H1 (cell line): ENCODE measurements around the gene MYOC. TPM values are rescaled to one million over a fixed set of nuclear protein-coding genes. Genes with fewer than 3 reads are reported as not detected.

Experiments
- CTCF ChIA-PET: fragments of 300-600 bp; sonication (Branson Sonifier 250); formaldehyde crosslinking; loops from one replicate; lab custom pipeline; 2021; ENCODE audit not compliant: partially characterized antibody; lab: Charles Lee
- POLR2A ChIA-PET: fragments of 300-600 bp; sonication (Branson Sonifier 250); formaldehyde crosslinking; loops from one replicate; lab custom pipeline; 2021; ENCODE audit warnings: inconsistent platforms; ENCODE audit not compliant: partially characterized antibody; lab: Charles Lee
- DNase-seq, 2 experiments: peaks; one replicate each; pipeline versions ENCODE4 v3.0.0 to v3.0.0-alpha.2; 2010 to 2022; ENCODE audit warnings: low spot score in 2 of 2, low read depth in 1 of 2, mixed read lengths in 1 of 2
- FAIRE-seq: peaks from 2 replicates; lab custom pipeline; 2011; peaks lifted over from hg19 to GRCh38; lab: Jason Lieb, UNC
- H2AFZ ChIP-seq: 2 replicates; pipeline ENCODE4 v1.8.1; 2012; ENCODE audit warnings: low read length, inconsistent platforms
- H2AK5ac ChIP-seq: 2 replicates; pipeline ENCODE4 v1.6.1; 2013; ENCODE audit warnings: low read depth, low read length
- H2BK120ac ChIP-seq: replicated peaks from 2 replicates; pipeline ENCODE3; 2013; ENCODE audit warnings: low read depth, low read length, inconsistent platforms
- H2BK12ac ChIP-seq: 2 replicates; pipeline ENCODE4 v1.6.1; 2013; ENCODE audit warnings: low read depth, low read length
- H2BK15ac ChIP-seq: 2 replicates; pipeline ENCODE4 v1.6.1; 2013; ENCODE audit warnings: low read length
- H2BK20ac ChIP-seq: 2 replicates; pipeline ENCODE4 v1.6.1; 2013; ENCODE audit warnings: low read length
- H2BK5ac ChIP-seq: 2 replicates; pipeline ENCODE4 v1.6.1; 2013; ENCODE audit warnings: low read depth, low read length
- H3K14ac ChIP-seq: 2 replicates; pipeline ENCODE4 v1.6.1; 2013; ENCODE audit warnings: inconsistent platforms; ENCODE audit not compliant: insufficient read length
- H3K18ac ChIP-seq: 2 replicates; pipeline ENCODE4 v1.6.1; 2013; ENCODE audit warnings: low read length; ENCODE audit errors: extremely low read depth
- H3K23ac ChIP-seq: 2 replicates; pipeline ENCODE4 v1.6.1; 2013; ENCODE audit warnings: inconsistent platforms; ENCODE audit not compliant: insufficient read length
- H3K23me2 ChIP-seq: 2 replicates; pipeline ENCODE4 v1.6.1; 2013; ENCODE audit warnings: low read depth, low read length
- H3K27ac ChIP-seq: 2 replicates; pipeline ENCODE4 v1.6.1; 2011; ENCODE audit warnings: low read depth, low read length, inconsistent platforms
- H3K27me3 ChIP-seq, 4 experiments: replicated peaks in 1 of 4; 1 replicate in 1 of 4; 2 replicates in 3 of 4; pipeline versions ENCODE4 v1.6.1 to v1.8.1; 2011 to 2013; ENCODE audit warnings: low read length in 3 of 4, mild to moderate bottlenecking in 3 of 4, inconsistent platforms in 2 of 4, mixed read lengths in 2 of 4, moderate library complexity in 1 of 4; ENCODE audit not compliant: control insufficient read depth in 3 of 4, insufficient read depth in 3 of 4; ENCODE audit errors: extremely low read depth in 1 of 4
- H3K36me3 ChIP-seq, 4 experiments: 2 replicates each; pipeline versions ENCODE4 v1.6.1 to v1.8.1; 2011 to 2013; ENCODE audit warnings: mild to moderate bottlenecking in 4 of 4, low read length in 3 of 4, moderate library complexity in 2 of 4, control low read depth in 1 of 4, inconsistent platforms in 1 of 4; ENCODE audit not compliant: insufficient read depth in 4 of 4, control insufficient read depth in 2 of 4
- H3K4ac ChIP-seq: replicated peaks from 2 replicates; pipeline ENCODE3; 2013; ENCODE audit warnings: low read length, low read depth, mixed read lengths, inconsistent platforms; ENCODE audit not compliant: insufficient read length
- H3K4me1 ChIP-seq, 4 experiments: replicated peaks in 1 of 4; 1 replicate in 1 of 4; 2 replicates in 3 of 4; pipeline versions ENCODE4 v1.6.1 to v1.8.1; 2011 to 2013; ENCODE audit warnings: low read length in 3 of 4, inconsistent platforms in 2 of 4, mixed read lengths in 1 of 4; ENCODE audit not compliant: insufficient read depth in 4 of 4, control insufficient read depth in 3 of 4
- H3K4me2 ChIP-seq, 2 experiments: 2 replicates each; pipeline versions ENCODE4 v1.6.1 to v1.8.1; 2011 to 2013; ENCODE audit warnings: low read depth in 2 of 2, low read length in 2 of 2, control low read depth in 1 of 2, inconsistent platforms in 1 of 2, mild to moderate bottlenecking in 1 of 2; ENCODE audit not compliant: insufficient read depth in 1 of 2
- H3K4me3 ChIP-seq, 4 experiments: fragments of 200-600, 300-600 bp in 1 of 4; sonication (generic), shearing (Covaris generic), sonication (Bioruptor Twin) in 1 of 4; 2 replicates each; pipeline versions ENCODE4 v1.5.1 to v1.8.1; 2011 to 2016; ENCODE audit warnings: low read length in 4 of 4, low read depth in 3 of 4, control low read depth in 2 of 4, inconsistent platforms in 2 of 4, mild to moderate bottlenecking in 2 of 4, mixed read lengths in 1 of 4, moderate library complexity in 1 of 4; ENCODE audit not compliant: insufficient read depth in 2 of 4; ENCODE audit errors: extremely low read depth in 1 of 4
- H3K56ac ChIP-seq: replicated peaks from 2 replicates; pipeline ENCODE3; 2013; ENCODE audit warnings: low read depth, mild to moderate bottlenecking, mixed read lengths, low read length, inconsistent platforms; ENCODE audit not compliant: insufficient read length
- H3K79me1 ChIP-seq: 2 replicates; pipeline ENCODE4 v1.6.1; 2013; ENCODE audit warnings: low read depth, low read length, control low read depth
- H3K79me2 ChIP-seq, 2 experiments: 2 replicates each; pipeline versions ENCODE4 v1.6.1 to v1.8.1; 2012 to 2013; ENCODE audit warnings: low read length in 2 of 2, mild to moderate bottlenecking in 2 of 2, inconsistent platforms in 1 of 2; ENCODE audit not compliant: insufficient read depth in 2 of 2, control insufficient read depth in 1 of 2
- H3K9ac ChIP-seq, 4 experiments: replicated peaks in 1 of 4; 1 replicate in 1 of 4; 2 replicates in 3 of 4; pipeline versions ENCODE4 v1.6.1 to v1.8.1; 2011 to 2013; ENCODE audit warnings: low read depth in 3 of 4, low read length in 3 of 4, control low read depth in 2 of 4, mild to moderate bottlenecking in 2 of 4, moderate library complexity in 2 of 4, inconsistent platforms in 1 of 4; ENCODE audit errors: extremely low read depth in 1 of 4
- H3K9me3 ChIP-seq, 2 experiments: 2 replicates each; pipeline versions ENCODE4 v1.6.1 to v1.8.1; 2012 to 2013; ENCODE audit warnings: mild to moderate bottlenecking in 2 of 2, moderate library complexity in 2 of 2, control low read depth in 1 of 2, inconsistent platforms in 1 of 2, low read depth in 1 of 2, low read length in 1 of 2, mixed read lengths in 1 of 2; ENCODE audit not compliant: insufficient read depth in 2 of 2
- H4K20me1 ChIP-seq, 2 experiments: replicated peaks in 1 of 2; 2 replicates each; pipeline versions ENCODE3 to v1.8.1; 2011 to 2013; ENCODE audit warnings: inconsistent platforms in 2 of 2, low read length in 2 of 2, mild to moderate bottlenecking in 1 of 2; ENCODE audit not compliant: insufficient read depth in 2 of 2, control insufficient read depth in 1 of 2
- H4K5ac ChIP-seq: 2 replicates; pipeline ENCODE4 v1.6.1; 2013; ENCODE audit warnings: low read length, low read depth, mixed read lengths, inconsistent platforms; ENCODE audit not compliant: insufficient read length
- H4K8ac ChIP-seq: 2 replicates; pipeline ENCODE4 v1.8.0; 2013; ENCODE audit warnings: mild to moderate bottlenecking, moderate library complexity, low read length, inconsistent platforms; ENCODE audit not compliant: insufficient read depth; ENCODE audit errors: extremely low read depth
- H4K91ac ChIP-seq: replicated peaks from 2 replicates; pipeline ENCODE3; 2013; ENCODE audit warnings: low read length, mixed read lengths, inconsistent platforms; ENCODE audit not compliant: insufficient read length
- ASH2L ChIP-seq: fragments of 200-600, 300-600 bp; sonication (generic); IDR thresholded peaks from one replicate; pipeline ENCODE4 v1.7.1; 2017; ENCODE audit warnings: low read length
- BCL11A ChIP-seq, 2 experiments: IDR thresholded peaks; one replicate each; pipeline ENCODE4 v1.6.1; 2011; ENCODE audit warnings: low read depth in 2 of 2, low read length in 2 of 2, mild to moderate bottlenecking in 2 of 2
- GABPA ChIP-seq: IDR thresholded peaks from 2 replicates; pipeline ENCODE4 v1.6.1; 2011; ENCODE audit warnings: mild to moderate bottlenecking, low read length, moderate library complexity, borderline replicate concordance; ENCODE audit not compliant: insufficient read depth
- KDM1A ChIP-seq: fragments of 200-600, 300-600 bp; sonication (generic); IDR thresholded peaks from 2 replicates; pipeline ENCODE4 v1.7.1; 2016; ENCODE audit warnings: mild to moderate bottlenecking, low read length, borderline replicate concordance
- MAX ChIP-seq: IDR thresholded peaks from 2 replicates; pipeline ENCODE4 v1.6.1; 2012; ENCODE audit warnings: inconsistent platforms
- RFX5 ChIP-seq: IDR thresholded peaks from 2 replicates; pipeline ENCODE4 v1.6.1; 2011; ENCODE audit warnings: low read depth, low read length, improper control_type of control experiment, borderline replicate concordance
- RXRA ChIP-seq: IDR thresholded peaks from 2 replicates; pipeline ENCODE4 v1.6.1; 2011; ENCODE audit warnings: low read depth, mild to moderate bottlenecking, low read length, moderate library complexity; ENCODE audit not compliant: insufficient read depth
- YY1 ChIP-seq: IDR thresholded peaks from 2 replicates; pipeline ENCODE4 v1.6.1; 2011; ENCODE audit warnings: low read depth, mild to moderate bottlenecking, low read length
- WGBS, 2 experiments: shearing (Covaris generic) in 1 of 2; methylation state at CpG; one replicate each; pipeline versions ENCODE4 v1.1.6 to v1.1.7; 2013 to 2015; ENCODE audit warnings: low lambda C conversion rate in 2 of 2, mixed read lengths in 2 of 2, inconsistent platforms in 1 of 2, low coverage in 1 of 2, missing lambda C conversion rate in 1 of 2; ENCODE audit not compliant: insufficient replicate concordance in 2 of 2, insufficient coverage in 1 of 2, insufficient read length in 1 of 2; ENCODE audit errors: extremely low coverage in 1 of 2, missing lambda C conversion rate in 1 of 2; 5-methylcytosine and 5-hydroxymethylcytosine counted together
- polyA plus RNA-seq, 7 experiments: library from polyadenylated mRNA; depleted of rRNA in 3 of 7; stranded (reverse) in 5 of 7; unstranded in 2 of 7; fragments of >200 nt in 5 of 7; fragments of 200-250 nt in 2 of 7; gene quantifications; 1 replicate in 5 of 7; 2 replicates in 1 of 7; 4 replicates in 1 of 7; pipeline versions ENCODE4 v1.2.1 to v1.2.3, GENCODE V29; 2011 to 2013; ENCODE audit warnings: missing spikeins in 2 of 7, mixed read lengths in 2 of 7
- total RNA-seq: library from RNA; stranded (reverse); fragmentation: NEBNext Ultra II Directional; extraction: Animal tissue kit (Norgen Biotek cat#: 25700); gene quantifications from 2 replicates; pipeline ENCODE4 v1.2.1, GENCODE V29; 2021
- TF ChIP-seq, protein P1 (sequence below): IDR thresholded peaks from 2 replicates; pipeline ENCODE4 v1.6.1; 2011; ENCODE audit warnings: low read depth, mild to moderate bottlenecking, low read length; ENCODE audit not compliant: insufficient read depth
- TF ChIP-seq, protein P2 (sequence below): IDR thresholded peaks from 2 replicates; pipeline ENCODE4 v1.6.1; 2011; ENCODE audit warnings: low read length, improper control_type of control experiment

Gene MYOC
- total and polyA plus RNA-seq, 2 of the 8 experiments (the other 6 are each of a cell fraction or from before 2014, with no cell fraction given): not detected

- H3K9ac ChIP-seq: no peak overlapping the region
- CTCF ChIA-PET: interaction anchor here (0.9 to 8.0 kb wide), 4 partner anchors 8 to 52 kb away, joined by 3 to 61 read pairs (median 7); no protein-coding TSS in a partner anchor
- POLR2A ChIA-PET: no interaction called here
Observed at GRCh38 chr1:171663854-171664575, 11.5 kb upstream of the MYOC start.

More at GRCh38 chr1:171663854-171664575, 11.5 kb upstream of the MYOC start:
- H2BK120ac ChIP-seq: no peak overlapping the region
- H2AFZ ChIP-seq: no peak overlapping the region
- no peak overlapping the region for H3K18ac ChIP-seq
- H2BK5ac ChIP-seq: no peak overlapping the region
- no peaks in the 10 kb centered on the region for H3K4me1 ChIP-seq
- no peaks in the 10 kb centered on the region for H3K9me3 ChIP-seq
- no peak overlapping the region for H3K4me2 ChIP-seq
- no peaks in the 10 kb centered on the region for H3K27me3 ChIP-seq
- H2BK20ac ChIP-seq: no peak overlapping the region
- 83% methylated on average over 4 of the region's 4 CpGs; no CpG with 5 or more reads in 1 of the 2 experiments for WGBS, 2 experiments
- no peaks in the 10 kb centered on the region for H3K36me3 ChIP-seq
- H2BK12ac ChIP-seq: no peak overlapping the region
- H4K5ac ChIP-seq: no peak overlapping the region
- no peaks in the 10 kb centered on the region for H3K23me2 ChIP-seq
- no peak for DNase-seq
- H3K4ac ChIP-seq: no peak overlapping the region
- no peak overlapping the region for H3K23ac ChIP-seq
- TF ChIP-seq GABPA (no peak), MAX (no peak), BCL11A (IDR thresholded peaks at IDR 0.05; ENCODE audit: low read depth in 2 of 2, low read length in 2 of 2) (no peak), RFX5 (no peak), RXRA (no peak), ASH2L (no peak), KDM1A (no peak), YY1 (no peak)
- TF ChIP-seq, protein P1, sequence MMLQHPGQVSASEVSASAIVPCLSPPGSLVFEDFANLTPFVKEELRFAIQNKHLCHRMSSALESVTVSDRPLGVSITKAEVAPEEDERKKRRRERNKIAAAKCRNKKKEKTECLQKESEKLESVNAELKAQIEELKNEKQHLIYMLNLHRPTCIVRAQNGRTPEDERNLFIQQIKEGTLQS: no peak
- TF ChIP-seq, protein P2, sequence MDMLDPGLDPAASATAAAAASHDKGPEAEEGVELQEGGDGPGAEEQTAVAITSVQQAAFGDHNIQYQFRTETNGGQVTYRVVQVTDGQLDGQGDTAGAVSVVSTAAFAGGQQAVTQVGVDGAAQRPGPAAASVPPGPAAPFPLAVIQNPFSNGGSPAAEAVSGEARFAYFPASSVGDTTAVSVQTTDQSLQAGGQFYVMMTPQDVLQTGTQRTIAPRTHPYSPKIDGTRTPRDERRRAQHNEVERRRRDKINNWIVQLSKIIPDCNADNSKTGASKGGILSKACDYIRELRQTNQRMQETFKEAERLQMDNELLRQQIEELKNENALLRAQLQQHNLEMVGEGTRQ: no peak
- H4K91ac ChIP-seq: no peak overlapping the region
- H3K79me2 ChIP-seq: no peaks in the 10 kb centered on the region
- no peak overlapping the region for H3K4me3 ChIP-seq
- FAIRE-seq: no peak
- H4K8ac ChIP-seq: no peak overlapping the region
- H3K14ac ChIP-seq: no peak overlapping the region
- H2BK15ac ChIP-seq: no peak overlapping the region
- H3K56ac ChIP-seq: no peak overlapping the region
- H2AK5ac ChIP-seq: no peak overlapping the region
- H3K79me1 ChIP-seq: no peaks in the 10 kb centered on the region
- no peak overlapping the region for H3K27ac ChIP-seq
- no peaks in the 10 kb centered on the region for H4K20me1 ChIP-seq
